Liver (tissue), 5 donors: ENCODE data around the gene MPV17. TPM values are rescaled to one million over a fixed set of nuclear protein-coding genes. Genes with fewer than 3 reads are reported as not detected.

ENCODE experiments used
- ATF3 ChIP-seq: IDR thresholded peaks from 2 replicates; pipeline ENCODE4 v1.6.1; 2016; ENCODE audit warnings: antibody characterized with exemption
- CTCF ChIP-seq: fragments of 150-350 bp; IDR thresholded peaks from 2 replicates; pipeline ENCODE4 v1.5.1; 2017; ENCODE audit warnings: improper control_type of control experiment, low read depth, low read length; ENCODE audit not compliant: missing input control
- EGR1 ChIP-seq, 2 donors: IDR thresholded peaks; 2 replicates each; pipeline ENCODE4 v1.6.1; 2016 to 2018; ENCODE audit warnings: antibody characterized with exemption in 2 of 2, low read depth in 2 of 2
- FOXA1 ChIP-seq: IDR thresholded peaks from 2 replicates; pipeline ENCODE4 v1.6.1; 2016; ENCODE audit warnings: antibody characterized with exemption
- FOXA2 ChIP-seq: IDR thresholded peaks from 2 replicates; pipeline ENCODE4 v1.6.1; 2016; ENCODE audit warnings: antibody characterized with exemption
- HNF4A ChIP-seq, 2 donors: conservative IDR thresholded peaks; 2 replicates each; pipeline ENCODE4 v1.6.1; 2016; ENCODE audit warnings: antibody characterized with exemption in 2 of 2, mild to moderate bottlenecking in 2 of 2
- HNF4G ChIP-seq: IDR thresholded peaks from 2 replicates; pipeline ENCODE4 v1.6.1; 2016; ENCODE audit warnings: antibody characterized with exemption
- NR2F2 ChIP-seq: IDR thresholded peaks from 2 replicates; pipeline ENCODE4 v1.6.1; 2016; ENCODE audit warnings: antibody characterized with exemption
- RAD21 ChIP-seq, 2 donors: IDR thresholded peaks; 2 replicates each; pipeline ENCODE4 v1.6.1; 2016; ENCODE audit warnings: antibody characterized with exemption in 2 of 2, mild to moderate bottlenecking in 2 of 2
- RXRA ChIP-seq, 2 donors: IDR thresholded peaks; 2 replicates each; pipeline ENCODE4 v1.6.1; 2017 to 2018; ENCODE audit warnings: antibody characterized with exemption in 2 of 2, mild to moderate bottlenecking in 1 of 2
- SP1 ChIP-seq: IDR thresholded peaks from 2 replicates; pipeline ENCODE4 v1.6.1; 2018; ENCODE audit warnings: antibody characterized with exemption, mild to moderate bottlenecking
- YY1 ChIP-seq: IDR thresholded peaks from 2 replicates; pipeline ENCODE4 v1.6.1; 2016; ENCODE audit warnings: antibody characterized with exemption, mild to moderate bottlenecking
- polyA plus RNA-seq, 2 donors: library from polyadenylated mRNA; stranded (reverse) in 1 of 2; unstranded in 1 of 2; fragments of 200-250 nt in 1 of 2; fragments of >200 nt in 1 of 2; fragmentation: Nextera tagmentation in 1 of 2; extraction: Ambion mirVana in 1 of 2; gene quantifications; one replicate each; pipeline versions ENCODE4 v1.2.1 to v1.2.3, GENCODE V29; 2013 to 2015
- total RNA-seq, 2 donors: library from RNA; depleted of rRNA; stranded (reverse); fragments of >200 nt; gene quantifications; one replicate each; pipeline ENCODE4 v1.2.3, GENCODE V29; 2014
- donor health status: healthy.
- donor health status: healthy.
- donor health status: healthy.

MPV17 gene
- total and polyA plus RNA-seq, 4 donors, result 13.9 to 29.6 (median 21.8) TPM

GRCh38 chr2:27261241-27261925 is 61.5 kb downstream of the MPV17 start (continued):
- TF ChIP-seq CTCF, result no peak
- no peak for TF ChIP-seq HNF4A (conservative IDR thresholded peaks at IDR 0.05)
- TF ChIP-seq ATF3, result no peak
- no peak for TF ChIP-seq SP1
- TF ChIP-seq EGR1 (IDR thresholded peaks at IDR 0.05; ENCODE audit: low read depth in 2 of 2), result no peak
- no peak for TF ChIP-seq RXRA (IDR thresholded peaks at IDR 0.05)
- TF ChIP-seq YY1, result no peak
- TF ChIP-seq RAD21 (IDR thresholded peaks at IDR 0.05), result no peak
- TF ChIP-seq FOXA1, result no peak
- no peak for TF ChIP-seq NR2F2
- TF ChIP-seq HNF4G, result no peak
- no peak for TF ChIP-seq FOXA2

Other genes starting within 250 kb of the MPV17 start
- gene EMILIN1, start 244.5 kb downstream of the MPV17 start, total RNA-seq, result 10 to 100 TPM; 24.8 to 26.1 TPM
- 10 to 100 TPM in 1 of 2 donors, 1 to 10 TPM in 1; 3.4 to 23.1 TPM for gene EMILIN1, start 244.5 kb downstream of the MPV17 start, polyA plus RNA-seq
- gene KHK, start 236.3 kb downstream of the MPV17 start, total RNA-seq, result 100 to 1,000 TPM in 1 of 2 donors, 10 to 100 TPM in 1; 26.1 to 152 TPM
- 100 to 1,000 TPM; 223 to 462 TPM for gene KHK, start 236.3 kb downstream of the MPV17 start, polyA plus RNA-seq
- 10 to 100 TPM in 1 of 2 donors, under 1 TPM in 1; 0.98 to 10.3 TPM for gene CGREF1, start 204.0 kb downstream of the MPV17 start, total RNA-seq
- 10 to 100 TPM; 13.0 to 16.1 TPM for gene CGREF1, start 204.0 kb downstream of the MPV17 start, polyA plus RNA-seq
- gene ABHD1, start 199.3 kb downstream of the MPV17 start, total RNA-seq, result under 1 TPM; 0.09 to 0.67 TPM
- gene ABHD1, start 199.3 kb downstream of the MPV17 start, polyA plus RNA-seq, result 1 to 10 TPM in 1 of 2 donors, under 1 TPM in 1; 0.54 to 2.0 TPM
- 10 to 100 TPM; 21.5 to 81.4 TPM for gene PREB, start 188.5 kb downstream of the MPV17 start, total RNA-seq
- 10 to 100 TPM; 40.3 to 98.4 TPM for gene PREB, start 188.5 kb downstream of the MPV17 start, polyA plus RNA-seq
- not detected for gene PRR30, start 183.7 kb downstream of the MPV17 start, total RNA-seq
- gene PRR30, start 183.7 kb downstream of the MPV17 start, polyA plus RNA-seq, result not detected
- under 1 TPM; under 0.01 to 0.05 TPM for gene TCF23, start 174.1 kb downstream of the MPV17 start, total RNA-seq
- under 1 TPM in 1 of 2 donors, not detected in 1; 0.02 TPM for gene TCF23, start 174.1 kb downstream of the MPV17 start, polyA plus RNA-seq
- gene ATRAID, start 111.1 kb downstream of the MPV17 start, total RNA-seq, result 10 to 100 TPM; 44.9 to 48.6 TPM
- 10 to 100 TPM; 49.3 to 77.5 TPM for gene ATRAID, start 111.1 kb downstream of the MPV17 start, polyA plus RNA-seq
- 100 to 1,000 TPM in 1 of 2 donors, 10 to 100 TPM in 1; 12.5 to 100 TPM for gene SLC5A6, start 110.8 kb downstream of the MPV17 start, total RNA-seq
- 100 to 1,000 TPM in 1 of 2 donors, 10 to 100 TPM in 1; 46.0 to 217 TPM for gene SLC5A6, start 110.8 kb downstream of the MPV17 start, polyA plus RNA-seq
- gene CAD, start 105.7 kb downstream of the MPV17 start, total RNA-seq, result 10 to 100 TPM; 18.7 to 23.2 TPM
- 1 to 10 TPM; 6.3 to 8.4 TPM for gene CAD, start 105.7 kb downstream of the MPV17 start, polyA plus RNA-seq
- not detected for gene SLC30A3, start 60.0 kb downstream of the MPV17 start, total RNA-seq
- gene SLC30A3, start 60.0 kb downstream of the MPV17 start, polyA plus RNA-seq, result under 1 TPM in 1 of 2 donors, not detected in 1; 0.20 TPM
- gene DNAJC5G, start 47.7 kb downstream of the MPV17 start, total RNA-seq, result not detected
- not detected for gene DNAJC5G, start 47.7 kb downstream of the MPV17 start, polyA plus RNA-seq
- not detected for gene TRIM54, start 40.7 kb downstream of the MPV17 start, total RNA-seq
- under 1 TPM in 1 of 2 donors, not detected in 1; 0.03 TPM for gene TRIM54, start 40.7 kb downstream of the MPV17 start, polyA plus RNA-seq
- under 1 TPM in 1 of 2 donors, not detected in 1; 0.25 TPM for gene UCN, start 14.7 kb downstream of the MPV17 start, total RNA-seq
- gene UCN, start 14.7 kb downstream of the MPV17 start, polyA plus RNA-seq, result under 1 TPM; 0.42 to 0.83 TPM
- gene GTF3C2, start 33.7 kb upstream of the MPV17 start, total RNA-seq, result 10 to 100 TPM; 16.4 to 20.6 TPM
- gene GTF3C2, start 33.7 kb upstream of the MPV17 start, polyA plus RNA-seq, result 10 to 100 TPM in 1 of 2 donors, 1 to 10 TPM in 1; 9.7 to 13.0 TPM
- gene EIF2B4, start 47.2 kb upstream of the MPV17 start, total RNA-seq, result 10 to 100 TPM; 10.5 to 18.9 TPM
- 10 to 100 TPM; 22.6 to 25.8 TPM for gene EIF2B4, start 47.2 kb upstream of the MPV17 start, polyA plus RNA-seq
- 10 to 100 TPM; 53.7 to 65.3 TPM for gene SNX17, start 47.5 kb upstream of the MPV17 start, total RNA-seq
- gene SNX17, start 47.5 kb upstream of the MPV17 start, polyA plus RNA-seq, result 10 to 100 TPM; 57.7 to 60.5 TPM
- 1 to 10 TPM; 7.9 to 9.3 TPM for gene ZNF513, start 57.6 kb upstream of the MPV17 start, total RNA-seq
- gene ZNF513, start 57.6 kb upstream of the MPV17 start, polyA plus RNA-seq, result 10 to 100 TPM in 1 of 2 donors, 1 to 10 TPM in 1; 2.9 to 11.2 TPM
- 10 to 100 TPM; 28.9 to 45.5 TPM for gene PPM1G, start 86.5 kb upstream of the MPV17 start, total RNA-seq
- gene PPM1G, start 86.5 kb upstream of the MPV17 start, polyA plus RNA-seq, result 10 to 100 TPM; 26.4 to 37.3 TPM
- 10 to 100 TPM; 51.5 to 56.9 TPM for gene NRBP1, start 105.5 kb upstream of the MPV17 start, total RNA-seq
- 10 to 100 TPM; 34.3 to 40.5 TPM for gene NRBP1, start 105.5 kb upstream of the MPV17 start, polyA plus RNA-seq
- gene KRTCAP3, start 119.3 kb upstream of the MPV17 start, total RNA-seq, result 1 to 10 TPM; 1.8 to 2.8 TPM
- gene KRTCAP3, start 119.3 kb upstream of the MPV17 start, polyA plus RNA-seq, result 10 to 100 TPM in 1 of 2 donors, 1 to 10 TPM in 1; 6.7 to 12.7 TPM
- gene IFT172, start 166.6 kb upstream of the MPV17 start, total RNA-seq, result 1 to 10 TPM; 9.7 to 9.8 TPM
- gene IFT172, start 166.6 kb upstream of the MPV17 start, polyA plus RNA-seq, result 1 to 10 TPM; 2.6 to 2.9 TPM
- 10 to 100 TPM; 11.4 to 51.0 TPM for gene FNDC4, start 172.1 kb upstream of the MPV17 start, total RNA-seq
- 100 to 1,000 TPM in 1 of 2 donors, 10 to 100 TPM in 1; 32.6 to 165 TPM for gene FNDC4, start 172.1 kb upstream of the MPV17 start, polyA plus RNA-seq
- 100 to 1,000 TPM in 1 of 2 donors, 1 to 10 TPM in 1; 9.6 to 173 TPM for gene GCKR, start 173.7 kb upstream of the MPV17 start, total RNA-seq
- 10 to 100 TPM; 71.0 to 87.8 TPM for gene GCKR, start 173.7 kb upstream of the MPV17 start, polyA plus RNA-seq